DOHH2 (cell line): ENCODE results near the gene B4GAT1.
"Not testable (repeated sequence)": the region's sequence is repeated elsewhere in the genome, so short reads cannot be mapped to it uniquely, and the experiment has no call there.

Experiments
- H3F3A ChIP-seq: fragments of 200-600 bp; sonication (generic), shearing (Covaris generic); 2 replicates; pipeline ENCODE4 v1.6.0; 2016; ENCODE audit warnings: antibody characterized with exemption, mild to moderate bottlenecking; ENCODE audit not compliant: control insufficient read depth, insufficient read depth
- H3K27ac ChIP-seq: fragments of 200-600 bp; sonication (generic); 2 replicates; pipeline ENCODE4 v1.5.1; 2014; ENCODE audit warnings: low read depth, mild to moderate bottlenecking, low read length, moderate library complexity
- H3K27me3 ChIP-seq: fragments of 200-600 bp; sonication (generic); 2 replicates; pipeline ENCODE4 v1.6.1; 2014; ENCODE audit warnings: mild to moderate bottlenecking, low read length, mixed read lengths; ENCODE audit not compliant: control insufficient read depth
- H3K36me3 ChIP-seq: fragments of 200-600 bp; sonication (generic); 2 replicates; pipeline ENCODE4 v1.6.1; 2014; ENCODE audit warnings: mild to moderate bottlenecking, low read length, moderate library complexity, mixed read lengths; ENCODE audit not compliant: control insufficient read depth
- H3K4me1 ChIP-seq: fragments of 200-600 bp; sonication (generic); 2 replicates; pipeline ENCODE4 v1.6.1; 2014; ENCODE audit warnings: mild to moderate bottlenecking, low read length, mixed read lengths; ENCODE audit not compliant: control insufficient read depth
- H3K4me2 ChIP-seq: fragments of 200-600 bp; sonication (generic); 2 replicates; pipeline ENCODE4 v1.6.0; 2014; ENCODE audit warnings: mild to moderate bottlenecking, low read length, moderate library complexity
- H3K4me3 ChIP-seq: fragments of 200-600 bp; sonication (generic); 2 replicates; pipeline ENCODE4 v1.5.1; 2014; ENCODE audit warnings: mild to moderate bottlenecking, low read length, mixed read lengths
- H3K79me2 ChIP-seq: fragments of 200-600 bp; sonication (generic); 2 replicates; pipeline ENCODE4 v1.6.1; 2014; ENCODE audit warnings: mild to moderate bottlenecking, low read length, mixed read lengths; ENCODE audit not compliant: control insufficient read depth
- H3K9me2 ChIP-seq: fragments of 200-600 bp; sonication (generic); replicated peaks from 2 replicates; pipeline ENCODE4 v1.6.1; 2014; ENCODE audit warnings: mild to moderate bottlenecking, low read length, mixed read lengths; ENCODE audit not compliant: control insufficient read depth
- H3K9me3 ChIP-seq: fragments of 200-600 bp; sonication (generic); 2 replicates; pipeline ENCODE4 v1.6.1; 2014; ENCODE audit warnings: antibody characterized with exemption, low read length, mixed read lengths; ENCODE audit not compliant: control insufficient read depth, insufficient read depth
- H4K20me1 ChIP-seq: fragments of 200-600 bp; sonication (generic); 2 replicates; pipeline ENCODE4 v1.6.0; 2014; ENCODE audit warnings: low read depth, mild to moderate bottlenecking, antibody characterized with exemption, low read length, moderate library complexity; ENCODE audit not compliant: control insufficient read depth, insufficient read depth
- CTCF ChIP-seq: fragments of 200-600 bp; sonication (generic); IDR thresholded peaks from one replicate; pipeline ENCODE4 v1.5.1; 2014; ENCODE audit warnings: antibody characterized with exemption, mild to moderate bottlenecking, low read depth, low read length; ENCODE audit not compliant: poor library complexity, severe bottlenecking
- EZH2phosphoT487 ChIP-seq: fragments of 200-600 bp; sonication (generic); IDR thresholded peaks from 2 replicates; pipeline ENCODE4 v1.6.1; 2017; ENCODE audit warnings: borderline replicate concordance, mild to moderate bottlenecking, antibody characterized with exemption, low read length, moderate library complexity, mixed read lengths

B4GAT1 gene

DNA sequence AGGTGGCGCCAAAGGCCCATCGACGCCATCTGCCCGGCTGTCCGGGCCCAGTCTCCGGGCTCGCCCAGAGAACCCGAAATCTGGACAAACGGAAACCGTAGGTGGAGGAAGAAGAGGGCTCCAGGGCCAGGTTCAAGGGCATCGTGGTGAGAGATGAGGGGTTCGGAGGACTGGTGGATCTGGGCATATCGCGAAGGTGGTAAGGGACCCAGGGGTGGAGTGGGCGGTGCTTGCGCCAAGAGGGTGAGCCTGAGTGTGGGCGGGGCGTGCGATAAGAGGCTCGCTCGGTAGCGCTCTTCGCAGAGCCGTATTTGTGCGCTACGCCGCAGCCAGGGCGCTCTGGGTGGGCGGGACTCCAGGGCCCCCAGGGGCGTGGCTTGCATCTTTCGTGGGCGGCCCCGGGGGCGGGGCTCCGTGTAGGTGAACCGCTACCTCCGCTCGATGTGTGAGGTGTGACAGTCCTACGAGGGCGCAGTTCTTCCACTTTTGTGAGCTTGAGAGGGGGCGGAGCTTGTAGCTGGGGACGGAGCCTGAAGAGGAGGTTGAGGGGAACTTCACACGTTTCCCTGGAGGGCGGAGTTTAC, 35.4 kb downstream of the B4GAT1 start:
- H3F3A ChIP-seq: no peaks in the 10 kb centered on the region
- peaks cover 25% of the 10 kb centered on the region for H3K4me1 ChIP-seq
- TF ChIP-seq CTCF: peak; percentile 97
- no peak for TF ChIP-seq EZH2phosphoT487
- peak overlapping the region; percentile 77 for H3K27ac ChIP-seq
- H3K36me3 ChIP-seq: no peaks in the 10 kb centered on the region
- peak overlapping the region; percentile 87 for H3K4me2 ChIP-seq
- H3K9me3 ChIP-seq: no peaks in the 10 kb centered on the region
- no peaks in the 10 kb centered on the region for H3K9me2 ChIP-seq
- no peaks in the 10 kb centered on the region for H4K20me1 ChIP-seq
- H3K4me3 ChIP-seq: peak overlapping the region; percentile 82
- no peaks in the 10 kb centered on the region for H3K79me2 ChIP-seq
- H3K27me3 ChIP-seq: no peaks in the 10 kb centered on the region

DNA sequence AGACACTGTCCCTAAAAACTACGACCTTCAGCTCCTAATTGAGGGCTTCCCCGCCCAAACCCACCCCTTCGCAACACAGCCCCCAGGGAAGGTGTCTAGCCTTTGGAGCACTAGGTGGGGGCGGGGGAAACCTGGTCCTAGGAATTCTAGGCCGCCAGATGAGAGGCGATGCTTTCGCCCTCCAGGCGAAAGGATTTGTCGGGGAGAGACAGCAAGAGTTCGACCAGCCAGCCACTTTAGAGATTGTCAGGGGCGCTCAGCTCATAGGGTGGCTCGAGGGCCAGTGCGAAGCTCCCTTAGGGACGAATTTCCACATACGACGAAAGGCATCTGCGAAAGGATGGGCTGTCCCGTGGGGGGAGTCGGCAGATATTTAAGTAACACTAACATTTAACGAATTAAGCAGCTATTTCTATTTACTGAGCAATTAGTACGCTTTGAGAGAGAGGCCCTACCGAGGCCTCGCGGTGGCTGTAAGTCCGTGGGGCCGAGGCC, 35.9 kb downstream of the B4GAT1 start:
- H3K27me3 ChIP-seq: no peaks in the 10 kb centered on the region
- H3K27ac ChIP-seq: peak overlapping the region; percentile 77
- peaks cover 20% of the 10 kb centered on the region for H3K4me1 ChIP-seq
- H3K4me3 ChIP-seq: peak overlapping the region; percentile 82
- no peaks in the 10 kb centered on the region for H3F3A ChIP-seq
- no peaks in the 10 kb centered on the region for H3K79me2 ChIP-seq
- H3K36me3 ChIP-seq: no peaks in the 10 kb centered on the region
- H4K20me1 ChIP-seq: no peaks in the 10 kb centered on the region
- no peaks in the 10 kb centered on the region for H3K9me2 ChIP-seq
- no peaks in the 10 kb centered on the region for H3K9me3 ChIP-seq
- TF ChIP-seq EZH2phosphoT487 (no peak), CTCF (no peak)
- peak overlapping the region; percentile 87 for H3K4me2 ChIP-seq

GRCh38 chr11:66310803-66311440, 36.5 kb downstream of the B4GAT1 start:
- not testable (repeated sequence) for H3K27me3 ChIP-seq, H3K4me2 ChIP-seq, H4K20me1 ChIP-seq, H3K79me2 ChIP-seq, H3K36me3 ChIP-seq, H3K4me3 ChIP-seq, H3K27ac ChIP-seq, H3K9me3 ChIP-seq, H3F3A ChIP-seq, H3K9me2 ChIP-seq
- H3K4me1 ChIP-seq: peaks cover 17% of the 10 kb centered on the region

GRCh38 chr11:66310324-66310723, 37.1 kb downstream of the B4GAT1 start:
- no peaks in the 10 kb centered on the region for H3F3A ChIP-seq

More at GRCh38 chr11:66310324-66310723, 37.1 kb downstream of the B4GAT1 start:
- Histone ChIP-seq H3K27ac (no peak overlapping the region), H3K4me3 (no peak overlapping the region), H3K9me3 (no peaks in the 10 kb centered on the region), H3K79me2 (no peaks in the 10 kb centered on the region), H4K20me1 (no peaks in the 10 kb centered on the region), H3K36me3 (no peaks in the 10 kb centered on the region), H3K9me2 (no peaks in the 10 kb centered on the region), H3K4me1 (peaks cover 17% of the 10 kb centered on the region), H3K4me2 (no peak overlapping the region), H3K27me3 (no peaks in the 10 kb centered on the region; the same call in 1 of the 2 replicates)
- TF ChIP-seq EZH2phosphoT487 (no peak), CTCF (no peak)
